ENCODE data around the gene GNAI3.

DNA sequence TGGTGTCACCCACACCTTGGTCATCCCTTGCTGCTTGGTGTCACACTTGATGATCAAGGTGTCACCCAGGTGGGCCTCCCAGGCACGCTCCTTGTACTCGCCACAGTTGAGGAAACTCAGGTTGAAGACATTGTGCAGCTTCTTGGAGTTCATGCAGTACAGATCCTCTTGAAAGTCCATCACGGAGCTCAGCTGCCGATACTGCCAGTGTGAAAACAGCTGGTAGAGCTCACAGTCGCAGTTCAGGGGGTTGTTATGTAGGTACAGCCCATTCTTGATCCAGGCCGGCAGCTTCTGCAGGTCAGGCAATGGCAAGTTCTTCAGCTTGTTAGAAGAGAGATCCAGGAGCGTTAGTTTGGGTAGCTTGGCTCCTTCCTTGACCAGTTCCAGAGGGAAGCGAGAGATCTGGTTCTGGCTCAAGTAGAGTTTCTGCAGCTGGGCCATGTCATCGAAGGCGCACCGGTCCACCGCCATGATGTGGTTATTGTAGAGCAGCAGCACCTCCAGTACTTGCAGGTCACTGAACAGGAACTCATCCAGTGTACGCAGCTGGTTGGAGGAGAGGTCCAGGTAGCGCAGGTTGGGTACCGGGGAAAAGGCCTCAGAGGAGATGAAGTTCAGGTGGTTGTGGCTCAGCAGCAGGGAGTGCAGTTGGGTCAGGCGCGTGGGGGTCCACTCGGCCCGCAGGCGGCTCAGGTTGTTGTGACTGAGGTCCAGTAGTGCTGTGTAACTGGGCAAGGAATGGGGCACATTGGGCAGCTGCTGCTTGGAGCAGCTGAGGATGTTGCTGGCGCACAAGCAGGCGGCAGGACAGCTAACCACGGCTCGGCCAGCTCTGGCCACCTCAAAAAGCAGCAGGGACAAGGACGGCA is 40.2 kb upstream of the GNAI3 start:
- TF ChIP-seq, protein P1, sequence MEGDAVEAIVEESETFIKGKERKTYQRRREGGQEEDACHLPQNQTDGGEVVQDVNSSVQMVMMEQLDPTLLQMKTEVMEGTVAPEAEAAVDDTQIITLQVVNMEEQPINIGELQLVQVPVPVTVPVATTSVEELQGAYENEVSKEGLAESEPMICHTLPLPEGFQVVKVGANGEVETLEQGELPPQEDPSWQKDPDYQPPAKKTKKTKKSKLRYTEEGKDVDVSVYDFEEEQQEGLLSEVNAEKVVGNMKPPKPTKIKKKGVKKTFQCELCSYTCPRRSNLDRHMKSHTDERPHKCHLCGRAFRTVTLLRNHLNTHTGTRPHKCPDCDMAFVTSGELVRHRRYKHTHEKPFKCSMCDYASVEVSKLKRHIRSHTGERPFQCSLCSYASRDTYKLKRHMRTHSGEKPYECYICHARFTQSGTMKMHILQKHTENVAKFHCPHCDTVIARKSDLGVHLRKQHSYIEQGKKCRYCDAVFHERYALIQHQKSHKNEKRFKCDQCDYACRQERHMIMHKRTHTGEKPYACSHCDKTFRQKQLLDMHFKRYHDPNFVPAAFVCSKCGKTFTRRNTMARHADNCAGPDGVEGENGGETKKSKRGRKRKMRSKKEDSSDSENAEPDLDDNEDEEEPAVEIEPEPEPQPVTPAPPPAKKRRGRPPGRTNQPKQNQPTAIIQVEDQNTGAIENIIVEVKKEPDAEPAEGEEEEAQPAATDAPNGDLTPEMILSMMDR (IDR thresholded peaks at IDR 0.05 in 2 of 3, conservative IDR thresholded peaks at IDR 0.05 in 1 of 3; ENCODE audit: control insufficient read depth in 2 of 3, extremely low read depth in 1 of 3, insufficient read depth in 1 of 3, low read depth in 3 of 3, low read length in 3 of 3) = no peak
- TF ChIP-seq, protein P2, sequence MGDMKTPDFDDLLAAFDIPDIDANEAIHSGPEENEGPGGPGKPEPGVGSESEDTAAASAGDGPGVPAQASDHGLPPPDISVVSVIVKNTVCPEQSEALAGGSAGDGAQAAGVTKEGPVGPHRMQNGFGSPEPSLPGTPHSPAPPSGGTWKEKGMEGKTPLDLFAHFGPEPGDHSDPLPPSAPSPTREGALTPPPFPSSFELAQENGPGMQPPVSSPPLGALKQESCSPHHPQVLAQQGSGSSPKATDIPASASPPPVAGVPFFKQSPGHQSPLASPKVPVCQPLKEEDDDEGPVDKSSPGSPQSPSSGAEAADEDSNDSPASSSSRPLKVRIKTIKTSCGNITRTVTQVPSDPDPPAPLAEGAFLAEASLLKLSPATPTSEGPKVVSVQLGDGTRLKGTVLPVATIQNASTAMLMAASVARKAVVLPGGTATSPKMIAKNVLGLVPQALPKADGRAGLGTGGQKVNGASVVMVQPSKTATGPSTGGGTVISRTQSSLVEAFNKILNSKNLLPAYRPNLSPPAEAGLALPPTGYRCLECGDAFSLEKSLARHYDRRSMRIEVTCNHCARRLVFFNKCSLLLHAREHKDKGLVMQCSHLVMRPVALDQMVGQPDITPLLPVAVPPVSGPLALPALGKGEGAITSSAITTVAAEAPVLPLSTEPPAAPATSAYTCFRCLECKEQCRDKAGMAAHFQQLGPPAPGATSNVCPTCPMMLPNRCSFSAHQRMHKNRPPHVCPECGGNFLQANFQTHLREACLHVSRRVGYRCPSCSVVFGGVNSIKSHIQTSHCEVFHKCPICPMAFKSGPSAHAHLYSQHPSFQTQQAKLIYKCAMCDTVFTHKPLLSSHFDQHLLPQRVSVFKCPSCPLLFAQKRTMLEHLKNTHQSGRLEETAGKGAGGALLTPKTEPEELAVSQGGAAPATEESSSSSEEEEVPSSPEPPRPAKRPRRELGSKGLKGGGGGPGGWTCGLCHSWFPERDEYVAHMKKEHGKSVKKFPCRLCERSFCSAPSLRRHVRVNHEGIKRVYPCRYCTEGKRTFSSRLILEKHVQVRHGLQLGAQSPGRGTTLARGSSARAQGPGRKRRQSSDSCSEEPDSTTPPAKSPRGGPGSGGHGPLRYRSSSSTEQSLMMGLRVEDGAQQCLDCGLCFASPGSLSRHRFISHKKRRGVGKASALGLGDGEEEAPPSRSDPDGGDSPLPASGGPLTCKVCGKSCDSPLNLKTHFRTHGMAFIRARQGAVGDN (IDR thresholded peaks at IDR 0.05) = no peak
